ENCODE results near the gene IL36A.
A peak's percentile ranks its signal among the peaks of the same experiment; 100 is the strongest.

Gene IL36A

GRCh38 chr2:113005030-113005509, at the start of gene IL36A:
Gene IL36A (plus strand): TSS chr2:113005459. CDS start chr2:113005872, 413 bp downstream.
- DNase-seq = no peak

- no peak for DNase-seq
Observed at GRCh38 chr2:112957511-112957910, 47.7 kb upstream of the IL36A start.

- DNase-seq = no peak
Observed at GRCh38 chr2:112958428-112959108, 46.7 kb upstream of the IL36A start.

- no peak for DNase-seq
Observed at GRCh38 chr2:112959109-112959812, 46.0 kb upstream of the IL36A start.

GRCh38 chr2:112960230-112960825, 44.9 kb upstream of the IL36A start:
- DNase-seq = no peak

- no peak for DNase-seq
Observed at GRCh38 chr2:112962308-112963175, 42.7 kb upstream of the IL36A start.

GRCh38 chr2:112967023-112967422, 38.2 kb upstream of the IL36A start:
- no peak for DNase-seq

GRCh38 chr2:112972423-112973086, 32.7 kb upstream of the IL36A start:
- DNase-seq = peak; percentile 6

GRCh38 chr2:112973156-112973555, 32.1 kb upstream of the IL36A start:
- no peak for DNase-seq

GRCh38 chr2:112977559-112978056, 27.7 kb upstream of the IL36A start, which contains the start of gene IL36G:
Gene IL36G (plus strand): TSS chr2:112978006. CDS start chr2:112978639, 633 bp downstream.
- DNase-seq = no peak

GRCh38 chr2:112979731-112980130, 25.5 kb upstream of the IL36A start:
- no peak for DNase-seq

- no peak for DNase-seq
Observed at GRCh38 chr2:112980537-112980936, 24.7 kb upstream of the IL36A start.

- DNase-seq = no peak
Observed at GRCh38 chr2:112985090-112985489, 20.2 kb upstream of the IL36A start.

GRCh38 chr2:112989611-112990010, 15.6 kb upstream of the IL36A start:
- no peak for DNase-seq

- no peak for DNase-seq
Observed at GRCh38 chr2:112993831-112994230, 11.4 kb upstream of the IL36A start.

GRCh38 chr2:112994648-112995047, 10.6 kb upstream of the IL36A start:
- DNase-seq = no peak

GRCh38 chr2:112995346-112995920, 9.8 kb upstream of the IL36A start:
- DNase-seq = no peak

GRCh38 chr2:112996635-112997034, 8.6 kb upstream of the IL36A start:
- no peak for DNase-seq

- no peak for DNase-seq
Observed at GRCh38 chr2:112997151-112997550, 8.1 kb upstream of the IL36A start.

GRCh38 chr2:113000436-113000835, 4.8 kb upstream of the IL36A start:
- DNase-seq = no peak

- DNase-seq = no peak
Observed at GRCh38 chr2:113002677-113003076, 2.6 kb upstream of the IL36A start.

GRCh38 chr2:113007250-113007649, 2.0 kb downstream of the IL36A start:
- DNase-seq = no peak

All from NCI-H1048 (cell line).